Stimulated activated CD4-positive, alpha-beta T cell treated with anti-CD3 and anti-CD28 coated beads, Interleukin-15, amount 100 ng/mL, for 48 hours (primary cell): ENCODE data around the gene NELL2.
"Not testable (repeated sequence)": the region's sequence is repeated elsewhere in the genome, so short reads cannot be mapped to it uniquely, and the experiment has no call there.

ENCODE experiments used
- DNase-seq, 2 donors: peaks; one replicate each; pipeline ENCODE4 v3.0.0-alpha.2; 2020; ENCODE audit warnings: low read depth in 2 of 2

NELL2 gene

GRCh38 chr12:44778863-44779262 lies 97.3 kb downstream of the NELL2 start:
- DNase-seq: no peak

GRCh38 chr12:44777044-44777443 lies 99.1 kb downstream of the NELL2 start:
- DNase-seq: no peak

GRCh38 chr12:44775901-44776300 lies 100.2 kb downstream of the NELL2 start:
- no peak for DNase-seq

GRCh38 chr12:44774815-44775411 lies 101.2 kb downstream of the NELL2 start:
- peak; percentile 11 to 53 for DNase-seq

- DNase-seq: no peak
These were observed 104.6 kb downstream of the NELL2 start for GRCh38 chr12:44771485-44772021.

GRCh38 chr12:44765796-44766195 lies 110.3 kb downstream of the NELL2 start:
- no peak for DNase-seq

GRCh38 chr12:44763021-44763420 lies 113.1 kb downstream of the NELL2 start:
- DNase-seq: no peak

GRCh38 chr12:44759289-44759688 lies 116.8 kb downstream of the NELL2 start:
- DNase-seq: no peak

- no peak for DNase-seq
These were observed 125.6 kb downstream of the NELL2 start for GRCh38 chr12:44750468-44750867.

GRCh38 chr12:44749566-44749965 lies 126.5 kb downstream of the NELL2 start:
- DNase-seq: no peak

- no peak for DNase-seq
These were observed 127.1 kb downstream of the NELL2 start for GRCh38 chr12:44748950-44749468.

GRCh38 chr12:44741292-44741980 lies 134.7 kb downstream of the NELL2 start:
- DNase-seq: not testable (repeated sequence)

- DNase-seq: no peak
These were observed 138.1 kb downstream of the NELL2 start for GRCh38 chr12:44738051-44738450.

- no peak for DNase-seq
These were observed 147.5 kb downstream of the NELL2 start for GRCh38 chr12:44728566-44728965.

GRCh38 chr12:44720265-44720664 lies 155.8 kb downstream of the NELL2 start:
- DNase-seq: no peak

GRCh38 chr12:44717612-44718011 lies 158.5 kb downstream of the NELL2 start:
- DNase-seq: no peak

GRCh38 chr12:44716711-44717110 lies 159.4 kb downstream of the NELL2 start:
- DNase-seq: no peak

- DNase-seq: no peak
These were observed 164.4 kb downstream of the NELL2 start for GRCh38 chr12:44711736-44712135.

GRCh38 chr12:44709166-44709565 lies 166.9 kb downstream of the NELL2 start:
- DNase-seq: no peak

- DNase-seq: no peak
These were observed 167.9 kb downstream of the NELL2 start for GRCh38 chr12:44708218-44708617.

GRCh38 chr12:44703182-44703910 lies 172.8 kb downstream of the NELL2 start:
- no peak for DNase-seq

GRCh38 chr12:44697511-44697910 lies 178.6 kb downstream of the NELL2 start:
- DNase-seq: no peak
